Measurements from ENCODE around the gene KRT83.
A peak's percentile ranks its signal among the peaks of the same experiment; 100 is the strongest.
"Not testable (repeated sequence)": the region's sequence is repeated elsewhere in the genome, so short reads cannot be mapped to it uniquely, and the experiment has no call there.

The KRT83 gene

GRCh38 chr12:52316701-52317100 lies 4.5 kb downstream of the KRT83 start:
- Histone ChIP-seq H3K27me3 (ENCODE audit: control insufficient read depth, low read length) (peaks cover 6% of the 10 kb centered on the region), H3F3A (ENCODE audit: control insufficient read depth, insufficient read depth) (no peaks in the 10 kb centered on the region), H4K20me1 (ENCODE audit: control insufficient read depth, insufficient read depth, low read depth, low read length) (no peaks in the 10 kb centered on the region), H3K9me2 (replicated peaks; ENCODE audit: control insufficient read depth, low read length) (no peaks in the 10 kb centered on the region), H3K4me3 (ENCODE audit: low read length) (no peak overlapping the region), H3K4me2 (ENCODE audit: low read length) (no peak overlapping the region), H3K27ac (ENCODE audit: low read depth, low read length) (no peak overlapping the region), H3K4me1 (ENCODE audit: control insufficient read depth, low read length) (no peaks in the 10 kb centered on the region), H3K79me2 (ENCODE audit: control insufficient read depth, low read length) (no peaks in the 10 kb centered on the region), H3K9me3 (ENCODE audit: control insufficient read depth, insufficient read depth, low read length) (no peaks in the 10 kb centered on the region), H3K36me3 (ENCODE audit: control insufficient read depth, low read length) (no peaks in the 10 kb centered on the region)
- TF ChIP-seq CTCF (IDR thresholded peaks at IDR 0.05; ENCODE audit: low read depth, low read length, poor library complexity, severe bottlenecking) (no peak), EZH2phosphoT487 (IDR thresholded peaks at IDR 0.05; ENCODE audit: borderline replicate concordance, low read length) (no peak)

DNA sequence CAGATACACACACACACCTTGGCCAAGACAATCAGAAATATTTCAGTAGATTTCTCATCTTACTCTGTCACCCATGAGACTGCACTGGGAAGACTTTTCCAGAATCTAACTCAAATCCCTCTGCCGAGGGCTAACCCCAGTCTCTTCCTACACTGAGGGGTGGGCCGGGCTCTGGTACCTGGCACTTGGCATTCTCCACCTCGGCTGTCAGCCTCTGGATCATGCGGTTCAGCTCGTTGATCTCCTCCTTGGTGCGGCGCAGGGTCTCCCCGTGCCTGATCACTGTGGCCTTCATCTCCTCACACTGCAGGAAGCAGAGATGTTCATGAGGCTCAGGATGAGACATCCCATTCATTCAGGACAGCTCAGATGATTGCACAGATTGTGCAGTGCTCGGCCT lies 4.9 kb downstream of the KRT83 start:
- H3K36me3 ChIP-seq (ENCODE audit: control insufficient read depth, low read length) = no peaks in the 10 kb centered on the region
- H3K9me2 ChIP-seq (replicated peaks; ENCODE audit: control insufficient read depth, low read length) = no peaks in the 10 kb centered on the region
- no peaks in the 10 kb centered on the region for H4K20me1 ChIP-seq (ENCODE audit: control insufficient read depth, insufficient read depth, low read depth, low read length)
- no peaks in the 10 kb centered on the region for H3K9me3 ChIP-seq (ENCODE audit: control insufficient read depth, insufficient read depth, low read length)
- no peak overlapping the region for H3K4me3 ChIP-seq (ENCODE audit: low read length)
- no peaks in the 10 kb centered on the region for H3F3A ChIP-seq (ENCODE audit: control insufficient read depth, insufficient read depth)
- H3K4me2 ChIP-seq (ENCODE audit: low read length) = no peak overlapping the region
- H3K79me2 ChIP-seq (ENCODE audit: control insufficient read depth, low read length) = no peaks in the 10 kb centered on the region
- H3K27ac ChIP-seq (ENCODE audit: low read depth, low read length) = no peak overlapping the region
- H3K27me3 ChIP-seq (ENCODE audit: control insufficient read depth, low read length) = peaks cover 10% of the 10 kb centered on the region
- TF ChIP-seq EZH2phosphoT487 (IDR thresholded peaks at IDR 0.05; ENCODE audit: borderline replicate concordance, low read length) (no peak), CTCF (IDR thresholded peaks at IDR 0.05; ENCODE audit: low read depth, low read length, poor library complexity, severe bottlenecking) (no peak)
- H3K4me1 ChIP-seq (ENCODE audit: control insufficient read depth, low read length) = no peaks in the 10 kb centered on the region

GRCh38 chr12:52315721-52316120 lies 5.5 kb downstream of the KRT83 start:
- not testable (repeated sequence) for H3K4me3 ChIP-seq (ENCODE audit: low read length); H3K9me2 ChIP-seq (replicated peaks; ENCODE audit: control insufficient read depth, low read length); H3K79me2 ChIP-seq (ENCODE audit: control insufficient read depth, low read length); H3K27ac ChIP-seq (ENCODE audit: low read depth, low read length); H3F3A ChIP-seq (ENCODE audit: control insufficient read depth, insufficient read depth); H3K4me2 ChIP-seq (ENCODE audit: low read length); H3K36me3 ChIP-seq (ENCODE audit: control insufficient read depth, low read length); H3K4me1 ChIP-seq (ENCODE audit: control insufficient read depth, low read length); H3K9me3 ChIP-seq (ENCODE audit: control insufficient read depth, insufficient read depth, low read length); H4K20me1 ChIP-seq (ENCODE audit: control insufficient read depth, insufficient read depth, low read depth, low read length)
- peaks cover 14% of the 10 kb centered on the region for H3K27me3 ChIP-seq (ENCODE audit: control insufficient read depth, low read length)
- TF ChIP-seq CTCF (IDR thresholded peaks at IDR 0.05; ENCODE audit: low read depth, low read length, poor library complexity, severe bottlenecking) = peak; percentile 71

DNA sequence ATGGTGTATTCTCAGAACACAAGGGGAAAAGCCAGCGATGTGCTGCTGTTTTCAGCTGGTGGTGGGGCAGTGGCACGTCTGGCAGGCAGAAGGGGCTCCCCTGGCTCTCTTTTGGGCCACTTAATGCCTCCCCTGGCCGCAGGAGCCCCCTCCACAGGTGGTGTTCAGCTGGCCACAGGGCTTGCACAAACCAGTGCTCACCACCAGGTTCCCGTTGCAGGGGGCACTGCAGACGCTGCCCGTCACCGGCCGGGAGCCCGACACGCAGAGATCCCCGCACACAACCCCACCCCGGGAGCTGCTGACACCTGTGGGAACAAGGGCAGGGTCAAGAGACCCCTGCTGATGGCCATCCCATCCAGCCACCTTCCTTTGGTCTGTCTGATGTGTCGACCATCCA lies 6.7 kb downstream of the KRT83 start:
- no peak overlapping the region for H3K4me3 ChIP-seq (ENCODE audit: low read length)
- H3K9me3 ChIP-seq (ENCODE audit: control insufficient read depth, insufficient read depth, low read length) = no peaks in the 10 kb centered on the region
- H3F3A ChIP-seq (ENCODE audit: control insufficient read depth, insufficient read depth) = no peaks in the 10 kb centered on the region
- H4K20me1 ChIP-seq (ENCODE audit: control insufficient read depth, insufficient read depth, low read depth, low read length) = no peaks in the 10 kb centered on the region
- no peaks in the 10 kb centered on the region for H3K79me2 ChIP-seq (ENCODE audit: control insufficient read depth, low read length)
- no peaks in the 10 kb centered on the region for H3K36me3 ChIP-seq (ENCODE audit: control insufficient read depth, low read length)
- no peak overlapping the region for H3K4me2 ChIP-seq (ENCODE audit: low read length)
- H3K4me1 ChIP-seq (ENCODE audit: control insufficient read depth, low read length) = no peaks in the 10 kb centered on the region
- H3K27me3 ChIP-seq (ENCODE audit: control insufficient read depth, low read length) = peaks cover 23% of the 10 kb centered on the region
- no peaks in the 10 kb centered on the region for H3K9me2 ChIP-seq (replicated peaks; ENCODE audit: control insufficient read depth, low read length)
- TF ChIP-seq CTCF (IDR thresholded peaks at IDR 0.05; ENCODE audit: low read depth, low read length, poor library complexity, severe bottlenecking) (no peak), EZH2phosphoT487 (IDR thresholded peaks at IDR 0.05; ENCODE audit: borderline replicate concordance, low read length) (no peak)
- no peak overlapping the region for H3K27ac ChIP-seq (ENCODE audit: low read depth, low read length)

Data from DOHH2 (cell line).